SKM-1 (cell line): ENCODE results near the gene PAGE2B.
"Not testable (repeated sequence)": the region's sequence is repeated elsewhere in the genome, so short reads cannot be mapped to it uniquely, and the experiment has no call there.

Source experiments
- DNase-seq: peaks from one replicate; lab custom pipeline; 2025; ENCODE audit not compliant: unreplicated experiment; lab: John Stamatoyannopoulos, UW

Gene PAGE2B

DNA sequence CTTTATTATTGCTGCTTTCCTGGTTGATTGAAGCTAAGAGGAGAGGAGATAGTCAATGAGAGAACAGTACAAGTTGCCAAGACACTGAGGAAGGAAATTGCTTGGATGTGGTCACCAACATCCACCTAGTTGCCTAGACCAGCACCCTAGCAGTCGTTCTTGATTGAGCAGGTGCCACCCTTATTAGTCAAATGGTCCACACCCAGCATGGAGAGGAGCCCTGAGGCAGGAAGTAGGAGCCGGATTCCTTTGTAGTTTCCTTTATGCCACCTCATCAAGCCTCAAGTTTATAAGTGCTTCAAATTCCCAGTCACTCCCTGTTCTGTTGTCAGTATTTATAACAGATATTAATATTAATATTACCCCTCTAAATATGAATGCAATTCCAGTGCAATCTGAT, 33.1 kb downstream of the PAGE2B start:
- no peak for DNase-seq

DNA sequence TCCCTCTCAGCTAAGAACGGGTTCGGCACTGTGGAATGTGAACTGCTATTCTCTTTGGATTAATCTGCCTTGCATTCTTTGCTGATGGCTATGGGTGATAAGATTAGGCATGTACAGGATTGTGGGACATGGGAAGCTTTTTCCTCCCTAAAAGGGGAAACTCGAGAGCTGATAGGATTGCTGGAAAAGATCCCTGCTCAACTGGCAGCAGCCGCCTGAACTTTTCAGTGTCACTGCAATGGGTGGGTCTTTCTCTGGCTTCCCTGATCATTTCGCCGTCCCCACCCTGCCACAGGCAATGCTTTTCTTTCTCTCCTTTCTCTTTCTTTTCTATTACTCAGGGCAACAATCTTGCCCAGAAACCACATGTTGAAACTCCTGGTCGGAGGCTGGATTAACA, 34.5 kb downstream of the PAGE2B start:
- no peak for DNase-seq

DNA sequence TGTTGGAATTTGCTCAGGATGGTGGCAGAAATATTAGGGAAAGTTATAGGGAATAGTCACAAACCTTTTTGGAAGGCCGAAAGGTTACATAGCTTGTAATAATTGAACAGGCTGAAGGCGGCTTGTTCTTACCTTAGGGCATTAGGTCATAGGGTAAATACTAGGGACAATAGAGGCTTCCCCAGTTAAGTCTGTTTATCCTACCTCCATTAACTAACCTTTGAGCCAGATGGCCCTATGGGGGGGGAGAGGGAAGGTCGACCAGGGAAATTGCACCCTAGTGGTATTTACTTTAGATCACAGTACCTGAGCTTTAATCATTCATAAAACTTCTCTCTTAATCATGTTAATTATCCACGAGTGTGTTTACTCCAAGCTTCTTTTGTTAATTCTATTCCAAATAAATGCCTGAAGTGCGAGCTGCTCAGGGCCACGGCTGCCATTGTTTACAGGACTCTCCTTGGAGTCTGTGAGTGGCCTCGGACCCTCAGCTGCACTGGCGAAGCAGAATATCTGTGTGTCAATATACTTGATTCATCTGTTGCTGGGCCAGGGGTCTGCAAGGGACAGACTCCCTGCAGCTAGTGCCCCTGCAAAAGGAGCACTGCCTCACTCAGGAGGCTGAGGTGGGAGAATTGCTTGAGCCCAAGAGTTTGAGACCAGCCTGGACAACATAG, 36.9 kb downstream of the PAGE2B start:
- no peak for DNase-seq

DNA sequence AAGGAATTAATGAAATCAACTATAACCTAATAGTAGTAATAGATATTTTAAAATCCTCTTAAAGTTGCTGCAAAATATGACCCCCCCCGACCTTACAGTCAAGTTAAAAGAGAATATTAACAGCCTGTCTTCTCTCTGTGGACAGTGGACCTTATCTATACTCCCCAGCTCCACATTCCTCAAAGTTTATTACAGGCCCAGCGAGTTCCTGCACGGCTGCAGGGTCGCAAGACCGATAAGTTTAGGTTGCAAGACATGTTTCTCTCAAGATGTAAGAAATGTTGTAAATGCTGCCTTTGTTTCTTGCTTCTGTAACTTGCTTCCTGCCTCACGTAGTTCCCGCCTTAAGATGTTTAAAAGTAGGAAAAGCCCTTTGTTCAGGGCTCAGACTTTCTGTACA, 41.8 kb downstream of the PAGE2B start:
- DNase-seq = not testable (repeated sequence)

DNA sequence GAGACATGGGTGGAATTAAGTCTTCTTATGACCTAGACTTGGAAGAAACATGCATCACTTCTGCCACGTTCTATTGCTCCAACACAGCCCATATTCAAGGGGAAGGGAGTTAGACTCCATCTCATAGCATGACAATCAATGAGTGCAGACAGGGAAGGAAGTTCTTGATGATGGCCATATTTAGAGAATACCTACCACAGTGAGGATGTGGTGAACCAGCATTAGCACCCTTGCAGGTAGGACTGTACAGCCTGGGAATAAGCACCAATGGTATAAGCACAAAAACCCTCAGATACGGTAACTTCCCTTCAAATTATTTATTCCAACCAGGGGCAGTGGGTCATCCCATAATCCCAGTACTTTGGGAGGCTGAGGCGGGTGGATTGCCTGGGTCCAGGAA, 43.7 kb downstream of the PAGE2B start:
- no peak for DNase-seq

DNA sequence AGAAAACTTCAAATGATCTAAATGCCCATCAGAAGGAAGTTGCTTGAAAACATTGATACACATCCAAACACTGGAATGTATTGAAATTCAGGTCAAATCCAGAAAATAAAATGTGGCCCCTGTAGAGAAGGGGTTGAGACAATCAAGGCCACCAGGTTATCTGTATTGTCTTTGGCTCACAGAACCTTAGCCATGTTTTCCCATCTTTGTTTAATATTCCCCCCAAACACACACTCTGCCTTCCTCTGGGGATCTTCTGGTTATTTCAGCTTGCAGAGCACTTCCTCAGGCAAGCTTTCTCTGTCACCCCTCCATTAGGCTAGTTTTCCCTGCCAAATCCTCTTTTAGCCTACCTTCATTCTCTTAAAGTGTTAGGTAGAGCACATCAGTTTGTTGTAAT, 44.4 kb downstream of the PAGE2B start:
- DNase-seq = no peak

DNA sequence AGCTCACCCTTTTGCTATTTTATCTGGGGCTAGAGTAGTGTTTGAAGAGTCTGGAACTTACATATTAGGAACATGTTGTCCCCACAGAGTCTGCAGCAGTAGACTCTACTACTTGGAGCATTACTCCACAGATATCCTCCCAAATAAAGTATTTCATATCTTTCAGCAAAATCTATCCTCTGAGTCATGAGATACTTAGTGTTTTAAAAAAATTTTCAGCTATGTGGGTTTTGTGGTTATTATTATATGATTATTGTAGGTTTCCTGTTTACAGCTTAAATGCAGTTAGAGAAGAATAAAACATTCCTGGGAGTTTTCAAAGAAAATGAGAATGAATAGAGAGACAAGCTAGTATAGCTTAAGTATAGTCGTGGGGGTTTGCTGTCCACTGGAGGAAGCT, 44.9 kb downstream of the PAGE2B start:
- DNase-seq = no peak

DNA sequence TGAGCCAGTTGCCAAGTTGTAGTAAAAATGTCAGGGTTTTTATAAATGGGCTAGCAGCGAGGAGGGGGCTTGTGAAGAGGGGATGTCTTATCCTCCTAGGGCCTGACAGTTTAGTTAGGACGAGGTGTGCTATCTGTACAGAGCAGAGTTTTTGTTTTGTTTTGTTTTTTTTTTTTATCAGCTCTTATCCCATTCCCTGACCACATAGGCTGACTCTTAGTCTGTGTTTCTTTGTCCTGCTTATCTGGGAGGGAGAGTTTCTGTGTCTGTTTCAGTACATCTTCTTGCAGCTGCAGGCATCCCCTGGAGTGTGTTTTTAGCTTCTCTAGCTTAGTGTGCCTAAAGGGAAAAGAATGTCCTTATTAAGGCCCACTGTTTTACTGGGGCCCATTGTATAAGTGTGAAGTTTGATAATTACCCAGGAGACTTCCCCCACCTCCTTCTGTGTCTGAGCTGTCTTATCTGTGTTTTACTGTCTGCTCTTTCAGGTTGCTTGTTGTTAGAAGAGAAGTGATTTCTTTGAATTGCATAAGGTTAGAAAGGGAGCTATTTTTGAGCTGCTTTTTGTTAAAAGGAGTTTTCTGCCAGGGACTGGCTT, 46.0 kb downstream of the PAGE2B start:
- no peak for DNase-seq

DNA sequence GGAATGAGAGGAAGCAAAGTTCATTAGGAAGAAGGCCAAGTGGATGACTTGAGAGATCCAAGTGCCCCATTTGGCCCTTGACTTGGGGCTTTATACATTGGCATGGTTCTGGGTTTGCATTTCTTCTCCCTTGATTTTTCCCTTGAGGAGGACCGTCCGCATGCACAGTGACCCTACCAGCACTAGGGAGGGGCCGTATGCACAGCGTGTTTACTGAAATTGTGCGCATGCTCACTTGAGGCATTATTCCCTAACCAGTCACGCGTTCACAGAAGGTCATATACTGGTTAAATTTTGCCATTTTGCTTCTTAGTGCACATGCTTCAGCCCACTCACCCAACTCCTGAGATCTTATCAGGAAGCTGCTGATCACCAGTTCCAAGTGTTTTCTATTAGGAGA, 49.1 kb downstream of the PAGE2B start:
- DNase-seq = no peak

DNA sequence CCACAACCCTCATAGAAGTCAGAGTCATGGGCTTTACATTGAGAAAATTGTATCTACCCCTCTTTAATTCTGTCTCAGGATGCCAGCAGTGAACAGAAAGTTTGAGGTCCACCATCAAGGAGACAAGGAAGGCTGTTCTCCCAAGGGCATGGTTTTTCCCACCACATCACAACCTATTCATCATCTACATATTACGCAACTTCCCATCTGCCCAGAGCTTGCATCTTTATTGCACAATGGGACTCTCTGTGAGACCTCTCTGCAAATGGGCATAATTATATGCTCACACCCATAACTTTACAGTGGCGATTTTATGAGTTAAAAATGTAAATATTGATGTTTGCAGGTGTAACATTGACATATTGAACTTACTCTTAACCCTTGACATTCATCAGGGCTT, 52.9 kb downstream of the PAGE2B start:
- DNase-seq = no peak
